Measurements from ENCODE around the gene ARID1A.
A peak's percentile ranks its signal among the peaks of the same experiment; 100 is the strongest.

The ARID1A gene

GRCh38 chr1:26827106-26827604, 131.3 kb downstream of the ARID1A start:
- no peaks in the 10 kb centered on the region for H3K27me3 ChIP-seq (ENCODE audit: insufficient read depth, low read length, poor library complexity)
- DNase-seq = no peak
- peaks cover 26% of the 10 kb centered on the region for H4K20me1 ChIP-seq (ENCODE audit: insufficient read depth, low read length)
- H3K9ac ChIP-seq (ENCODE audit: low read depth, low read length) = peak overlapping the region; percentile 92
- H3K27ac ChIP-seq (ENCODE audit: low read length) = peak overlapping the region; percentile 72
- H3K9me3 ChIP-seq (ENCODE audit: insufficient read depth, low read length, severe bottlenecking) = no peaks in the 10 kb centered on the region
- H3K79me2 ChIP-seq (ENCODE audit: insufficient read depth, low read length) = peaks cover 52% of the 10 kb centered on the region
- TF ChIP-seq, protein P1, sequence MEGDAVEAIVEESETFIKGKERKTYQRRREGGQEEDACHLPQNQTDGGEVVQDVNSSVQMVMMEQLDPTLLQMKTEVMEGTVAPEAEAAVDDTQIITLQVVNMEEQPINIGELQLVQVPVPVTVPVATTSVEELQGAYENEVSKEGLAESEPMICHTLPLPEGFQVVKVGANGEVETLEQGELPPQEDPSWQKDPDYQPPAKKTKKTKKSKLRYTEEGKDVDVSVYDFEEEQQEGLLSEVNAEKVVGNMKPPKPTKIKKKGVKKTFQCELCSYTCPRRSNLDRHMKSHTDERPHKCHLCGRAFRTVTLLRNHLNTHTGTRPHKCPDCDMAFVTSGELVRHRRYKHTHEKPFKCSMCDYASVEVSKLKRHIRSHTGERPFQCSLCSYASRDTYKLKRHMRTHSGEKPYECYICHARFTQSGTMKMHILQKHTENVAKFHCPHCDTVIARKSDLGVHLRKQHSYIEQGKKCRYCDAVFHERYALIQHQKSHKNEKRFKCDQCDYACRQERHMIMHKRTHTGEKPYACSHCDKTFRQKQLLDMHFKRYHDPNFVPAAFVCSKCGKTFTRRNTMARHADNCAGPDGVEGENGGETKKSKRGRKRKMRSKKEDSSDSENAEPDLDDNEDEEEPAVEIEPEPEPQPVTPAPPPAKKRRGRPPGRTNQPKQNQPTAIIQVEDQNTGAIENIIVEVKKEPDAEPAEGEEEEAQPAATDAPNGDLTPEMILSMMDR (IDR thresholded peaks at IDR 0.05; ENCODE audit: borderline replicate concordance, extremely low read depth, low read length, poor library complexity, severe bottlenecking) = no peak
- TF ChIP-seq EZH2 (IDR thresholded peaks at IDR 0.05; ENCODE audit: borderline replicate concordance, low read depth, low read length, severe bottlenecking) = no peak
- peaks cover 22% of the 10 kb centered on the region for H3K36me3 ChIP-seq (ENCODE audit: insufficient read depth, low read length)
- H3K4me1 ChIP-seq (ENCODE audit: insufficient read depth, low read length) = peaks cover 39% of the 10 kb centered on the region
- H3K4me3 ChIP-seq (ENCODE audit: low read depth in 1 of 2, low read length in 2 of 2) = peak overlapping the region; percentile 85 to 86; a peak in 3 of 4 replicates
- H3K4me2 ChIP-seq (ENCODE audit: insufficient read depth, low read length) = peak overlapping the region; percentile 90
- peak; percentile 15; the same call in 1 of the 3 replicates for ATAC-seq (ENCODE audit: insufficient read depth, low read depth)
- peak overlapping the region; percentile 68 for H2AFZ ChIP-seq (ENCODE audit: low read depth, low read length)

DNA sequence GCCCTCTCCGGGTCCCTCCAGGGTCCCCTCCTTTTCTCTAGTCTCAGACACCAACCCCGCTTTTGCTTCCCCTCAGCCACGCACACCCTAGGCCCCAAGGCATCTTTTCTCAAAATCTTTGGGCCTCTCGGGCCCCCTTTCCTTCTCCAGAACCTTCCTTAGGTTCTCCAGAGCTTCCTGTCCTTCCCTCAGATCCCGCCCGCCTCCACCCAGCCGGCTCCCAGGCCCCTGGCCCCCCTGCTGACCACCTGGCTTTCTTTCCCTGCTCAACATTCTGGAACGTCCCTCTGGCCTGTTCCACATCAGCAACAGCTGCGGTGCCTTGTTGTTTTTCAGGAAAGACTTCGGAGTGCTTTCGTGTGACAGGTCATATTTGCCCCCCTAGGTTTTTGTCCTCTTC, 131.8 kb downstream of the ARID1A start:
- H2AFZ ChIP-seq (ENCODE audit: low read depth, low read length) = peak overlapping the region; percentile 68
- no peaks in the 10 kb centered on the region for H3K9me3 ChIP-seq (ENCODE audit: insufficient read depth, low read length, severe bottlenecking)
- H3K4me3 ChIP-seq (ENCODE audit: low read depth in 1 of 2, low read length in 2 of 2) = peak overlapping the region; percentile 85 to 86; a peak in 3 of 4 replicates
- DNase-seq (no peak), ATAC-seq (ENCODE audit: insufficient read depth, low read depth) (no peak)
- H3K9ac ChIP-seq (ENCODE audit: low read depth, low read length) = peak overlapping the region; percentile 92
- peaks cover 52% of the 10 kb centered on the region for H3K79me2 ChIP-seq (ENCODE audit: insufficient read depth, low read length)
- peak overlapping the region; percentile 90 for H3K4me2 ChIP-seq (ENCODE audit: insufficient read depth, low read length)
- no peaks in the 10 kb centered on the region for H3K27me3 ChIP-seq (ENCODE audit: insufficient read depth, low read length, poor library complexity)
- H4K20me1 ChIP-seq (ENCODE audit: insufficient read depth, low read length) = peaks cover 31% of the 10 kb centered on the region
- TF ChIP-seq, protein P1 (IDR thresholded peaks at IDR 0.05; ENCODE audit: borderline replicate concordance, extremely low read depth, low read length, poor library complexity, severe bottlenecking) = no peak
- TF ChIP-seq EZH2 (IDR thresholded peaks at IDR 0.05; ENCODE audit: borderline replicate concordance, low read depth, low read length, severe bottlenecking) = no peak
- peaks cover 39% of the 10 kb centered on the region for H3K4me1 ChIP-seq (ENCODE audit: insufficient read depth, low read length)
- H3K36me3 ChIP-seq (ENCODE audit: insufficient read depth, low read length) = peaks cover 28% of the 10 kb centered on the region
- H3K27ac ChIP-seq (ENCODE audit: low read length) = peak overlapping the region; percentile 72

DNA sequence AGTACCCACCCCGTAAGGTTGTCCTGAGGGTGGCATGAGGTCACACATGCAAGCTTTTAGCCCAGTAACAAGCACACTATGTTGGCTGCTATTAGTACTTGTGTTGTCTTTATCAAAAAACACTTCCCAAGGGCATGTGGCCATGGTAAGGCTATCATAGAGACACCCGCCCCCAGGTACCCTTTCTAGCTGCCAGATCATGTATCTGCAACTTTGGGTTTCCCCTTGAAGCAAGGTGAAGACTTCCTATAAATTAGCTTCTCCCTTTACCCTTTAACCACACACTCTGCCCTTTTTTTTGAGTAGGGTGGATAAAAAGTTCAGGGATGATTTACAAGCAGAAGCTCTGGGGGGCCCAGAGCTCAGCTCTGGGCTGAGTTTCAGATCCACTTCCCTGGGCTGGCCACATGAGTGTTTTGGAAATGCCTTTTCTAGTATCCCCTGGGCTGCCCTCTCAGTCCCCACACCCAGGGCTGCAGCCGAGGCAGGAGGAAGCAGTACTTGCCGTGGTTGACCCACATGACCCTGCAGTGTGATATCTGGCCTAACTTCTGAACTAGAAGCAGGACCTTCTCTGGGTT, 132.7 kb downstream of the ARID1A start:
- Histone ChIP-seq H3K79me2 (ENCODE audit: insufficient read depth, low read length) (peaks cover 52% of the 10 kb centered on the region), H3K4me3 (ENCODE audit: low read depth in 1 of 2, low read length in 2 of 2) (peak overlapping the region in 1 of 2 experiments; percentile 16; a peak in 1 of 4 replicates), H3K27ac (ENCODE audit: low read length) (peak overlapping the region; percentile 31; the same call in 1 of the 2 replicates), H3K4me2 (ENCODE audit: insufficient read depth, low read length) (peak overlapping the region; percentile 90), H2AFZ (ENCODE audit: low read depth, low read length) (no peak overlapping the region), H3K27me3 (ENCODE audit: insufficient read depth, low read length, poor library complexity) (no peaks in the 10 kb centered on the region), H4K20me1 (ENCODE audit: insufficient read depth, low read length) (peaks cover 32% of the 10 kb centered on the region), H3K4me1 (ENCODE audit: insufficient read depth, low read length) (peaks cover 39% of the 10 kb centered on the region), H3K9me3 (ENCODE audit: insufficient read depth, low read length, severe bottlenecking) (no peaks in the 10 kb centered on the region), H3K36me3 (ENCODE audit: insufficient read depth, low read length) (peaks cover 36% of the 10 kb centered on the region), H3K9ac (ENCODE audit: low read depth, low read length) (peak overlapping the region; percentile 10; the same call in 1 of the 2 replicates)
- ATAC-seq (ENCODE audit: insufficient read depth, low read depth) = no peak
- no peak for DNase-seq
- TF ChIP-seq, protein P1 (IDR thresholded peaks at IDR 0.05; ENCODE audit: borderline replicate concordance, extremely low read depth, low read length, poor library complexity, severe bottlenecking) = no peak
- TF ChIP-seq EZH2 (IDR thresholded peaks at IDR 0.05; ENCODE audit: borderline replicate concordance, low read depth, low read length, severe bottlenecking) = no peak
